Measurements from ENCODE around the gene EPS8. TPM values are rescaled to one million over a fixed set of nuclear protein-coding genes. Genes with fewer than 3 reads are reported as not detected.

Gene EPS8
- total RNA-seq, 1 experiment from 2014 or later: 13.9 TPM

DNA sequence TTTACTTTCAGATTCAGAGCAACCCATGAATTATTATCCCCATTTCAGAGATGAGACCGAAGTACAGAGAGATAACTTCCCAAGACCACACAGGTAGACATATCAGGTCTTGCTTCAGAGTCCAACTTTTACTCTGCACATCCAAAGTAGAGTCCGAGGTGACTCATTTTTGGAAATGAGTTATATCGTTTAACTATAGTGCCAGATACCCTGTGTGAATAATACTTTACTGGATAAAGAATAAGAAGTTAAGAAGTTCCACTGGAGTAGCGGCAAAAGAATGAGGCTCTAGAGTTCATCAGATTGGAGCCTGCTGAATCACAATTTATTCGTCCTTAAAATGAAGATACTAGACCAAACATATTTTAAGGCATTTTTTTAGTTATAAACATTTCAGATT lies 124.7 kb downstream of the EPS8 start:
- DNase-seq: no peak
- TF ChIP-seq, protein P1, sequence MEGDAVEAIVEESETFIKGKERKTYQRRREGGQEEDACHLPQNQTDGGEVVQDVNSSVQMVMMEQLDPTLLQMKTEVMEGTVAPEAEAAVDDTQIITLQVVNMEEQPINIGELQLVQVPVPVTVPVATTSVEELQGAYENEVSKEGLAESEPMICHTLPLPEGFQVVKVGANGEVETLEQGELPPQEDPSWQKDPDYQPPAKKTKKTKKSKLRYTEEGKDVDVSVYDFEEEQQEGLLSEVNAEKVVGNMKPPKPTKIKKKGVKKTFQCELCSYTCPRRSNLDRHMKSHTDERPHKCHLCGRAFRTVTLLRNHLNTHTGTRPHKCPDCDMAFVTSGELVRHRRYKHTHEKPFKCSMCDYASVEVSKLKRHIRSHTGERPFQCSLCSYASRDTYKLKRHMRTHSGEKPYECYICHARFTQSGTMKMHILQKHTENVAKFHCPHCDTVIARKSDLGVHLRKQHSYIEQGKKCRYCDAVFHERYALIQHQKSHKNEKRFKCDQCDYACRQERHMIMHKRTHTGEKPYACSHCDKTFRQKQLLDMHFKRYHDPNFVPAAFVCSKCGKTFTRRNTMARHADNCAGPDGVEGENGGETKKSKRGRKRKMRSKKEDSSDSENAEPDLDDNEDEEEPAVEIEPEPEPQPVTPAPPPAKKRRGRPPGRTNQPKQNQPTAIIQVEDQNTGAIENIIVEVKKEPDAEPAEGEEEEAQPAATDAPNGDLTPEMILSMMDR (IDR thresholded peaks at IDR 0.05; ENCODE audit: insufficient read depth in 1 of 2, low read depth in 1 of 2, low read length in 1 of 2, severe bottlenecking in 1 of 2, unreplicated experiment in 1 of 2): no peak
- no peak overlapping the region for H3K4me3 ChIP-seq (ENCODE audit: low read depth, low read length)
- H3K4me1 ChIP-seq: 0 out of 2 replicates have a peak, but pooled peaks cover 5% of the 10 kb centered on the region
- no peaks in the 10 kb centered on the region for H3K36me3 ChIP-seq (ENCODE audit: control insufficient read depth, insufficient read depth, low read length)
- no peak overlapping the region for H3K4me3 Mint-ChIP-seq (ENCODE audit: unreplicated experiment)
- CTCF ChIA-PET: no interaction called here
- no TSS peak for BruUV-seq (replicated peaks)
- H3K27me3 Mint-ChIP-seq (ENCODE audit: insufficient read depth, unreplicated experiment): no peaks in the 10 kb centered on the region
- H3K9me3 ChIP-seq: no peaks in the 10 kb centered on the region
- no peaks in the 10 kb centered on the region for H3K9me3 Mint-ChIP-seq (ENCODE audit: unreplicated experiment)
- H3K27me3 ChIP-seq (replicated peaks; ENCODE audit: control insufficient read depth, insufficient read depth, low read length): no peaks in the 10 kb centered on the region
- no peaks in the 10 kb centered on the region for H3K4me1 Mint-ChIP-seq (ENCODE audit: low read depth, unreplicated experiment)
- POLR2A ChIA-PET: no interaction called here
- H3K27ac Mint-ChIP-seq (ENCODE audit: unreplicated experiment): no peak overlapping the region
- intact Hi-C loops (cut with micrococcal nuclease; ENCODE audit: unreplicated experiment): no loop called here
- no peaks in the 10 kb centered on the region for H3K36me3 Mint-ChIP-seq (ENCODE audit: insufficient read depth, unreplicated experiment)

DNA sequence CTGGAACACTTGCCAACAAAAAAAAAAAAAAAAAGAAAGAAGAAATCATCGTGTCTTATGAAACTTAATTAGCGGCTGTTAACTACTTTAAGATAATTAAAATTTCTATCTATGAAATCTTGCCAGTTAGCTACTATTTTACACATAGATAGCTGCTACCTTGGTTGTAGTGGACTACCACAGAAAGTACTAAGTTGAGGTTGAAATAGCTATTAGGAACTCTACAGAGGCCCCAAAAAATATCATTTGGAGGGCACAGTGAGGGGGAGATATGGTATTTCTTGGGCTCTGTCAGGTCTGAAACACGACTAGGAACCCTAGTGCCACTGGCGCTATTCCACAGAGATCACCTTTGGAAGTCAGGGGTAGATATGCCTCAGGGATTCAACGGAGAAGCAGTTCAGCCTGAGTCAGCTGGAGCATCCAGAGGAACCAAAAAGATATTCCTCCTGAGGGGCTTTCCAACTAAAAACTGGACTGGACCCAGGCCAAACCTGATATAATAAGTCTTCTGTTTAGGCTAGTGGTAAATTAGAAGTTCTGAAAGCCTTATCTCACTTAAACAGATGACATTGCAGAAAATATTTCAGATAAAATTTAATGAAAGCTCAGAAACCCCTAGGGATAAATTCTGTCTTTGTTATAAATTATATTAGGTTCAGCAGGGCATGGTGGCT lies 126.1 kb downstream of the EPS8 start:
- H3K9me3 Mint-ChIP-seq (ENCODE audit: unreplicated experiment): no peaks in the 10 kb centered on the region
- H3K27me3 Mint-ChIP-seq (ENCODE audit: insufficient read depth, unreplicated experiment): no peaks in the 10 kb centered on the region
- Histone ChIP-seq H3K4me3 (ENCODE audit: low read depth, low read length) (no peak overlapping the region), H3K36me3 (ENCODE audit: control insufficient read depth, insufficient read depth, low read length) (no peaks in the 10 kb centered on the region), H3K4me1 (0 out of 2 replicates have a peak, but pooled peaks cover 5% of the 10 kb centered on the region), H3K27me3 (replicated peaks; ENCODE audit: control insufficient read depth, insufficient read depth, low read length) (no peaks in the 10 kb centered on the region), H3K9me3 (no peaks in the 10 kb centered on the region)
- intact Hi-C loops (cut with micrococcal nuclease; ENCODE audit: unreplicated experiment): no loop called here
- H3K4me3 Mint-ChIP-seq (ENCODE audit: unreplicated experiment): no peak overlapping the region
- POLR2A ChIA-PET: no interaction called here
- CTCF ChIA-PET: interaction anchor here (0.7 kb wide), 1 partner anchor 22 kb away, joined by 4 read pairs; no protein-coding TSS in a partner anchor
- TF ChIP-seq, protein P1 (IDR thresholded peaks at IDR 0.05; ENCODE audit: insufficient read depth in 1 of 2, low read depth in 1 of 2, low read length in 1 of 2, severe bottlenecking in 1 of 2, unreplicated experiment in 1 of 2): no peak
- no peaks in the 10 kb centered on the region for H3K4me1 Mint-ChIP-seq (ENCODE audit: low read depth, unreplicated experiment)
- H3K27ac Mint-ChIP-seq (ENCODE audit: unreplicated experiment): no peak overlapping the region
- no peaks in the 10 kb centered on the region for H3K36me3 Mint-ChIP-seq (ENCODE audit: insufficient read depth, unreplicated experiment)
- DNase-seq: no peak
- no TSS peak for BruUV-seq (replicated peaks)

DNA sequence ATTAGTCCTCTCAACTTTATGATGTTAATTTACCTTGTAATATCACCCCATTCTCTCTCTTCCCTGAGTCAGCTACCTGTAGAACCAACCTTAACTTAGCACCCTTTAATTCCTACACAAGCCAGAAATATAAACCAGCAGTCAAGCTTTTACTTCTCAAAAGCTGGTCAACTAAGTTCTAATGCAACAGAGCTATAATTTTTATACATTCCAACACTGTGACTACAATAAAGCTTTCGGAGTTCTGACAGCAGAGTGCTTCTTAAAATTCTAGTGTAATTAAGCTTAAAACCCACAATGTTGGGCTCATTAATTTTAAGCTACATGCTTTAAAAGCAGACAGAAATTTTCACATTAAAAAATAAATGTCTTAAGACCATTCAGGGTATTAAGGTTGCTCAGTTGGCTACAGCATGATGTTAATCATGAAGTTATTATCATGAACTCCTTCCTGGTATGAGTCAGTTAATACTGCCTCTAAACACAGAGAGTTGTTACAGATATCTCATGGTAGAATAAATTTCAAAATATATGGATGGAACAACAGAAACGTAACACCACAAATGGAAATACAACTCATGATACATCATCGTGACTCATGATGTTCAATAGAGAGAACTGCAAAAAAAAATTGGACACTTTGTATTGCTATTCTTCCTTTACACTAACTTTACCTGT lies 126.7 kb downstream of the EPS8 start:
- Mint-ChIP-seq H3K9me3 (ENCODE audit: unreplicated experiment) (no peaks in the 10 kb centered on the region), H3K4me3 (ENCODE audit: unreplicated experiment) (no peak overlapping the region), H3K36me3 (ENCODE audit: insufficient read depth, unreplicated experiment) (no peaks in the 10 kb centered on the region), H3K4me1 (ENCODE audit: low read depth, unreplicated experiment) (no peaks in the 10 kb centered on the region), H3K27ac (ENCODE audit: unreplicated experiment) (no peak overlapping the region), H3K27me3 (ENCODE audit: insufficient read depth, unreplicated experiment) (no peaks in the 10 kb centered on the region)
- Histone ChIP-seq H3K9me3 (no peaks in the 10 kb centered on the region), H3K4me3 (ENCODE audit: low read depth, low read length) (no peak overlapping the region), H3K27me3 (replicated peaks; ENCODE audit: control insufficient read depth, insufficient read depth, low read length) (no peaks in the 10 kb centered on the region), H3K4me1 (0 out of 2 replicates have a peak, but pooled peaks cover 5% of the 10 kb centered on the region), H3K36me3 (ENCODE audit: control insufficient read depth, insufficient read depth, low read length) (no peaks in the 10 kb centered on the region)
- TF ChIP-seq, protein P1 (IDR thresholded peaks at IDR 0.05; ENCODE audit: insufficient read depth in 1 of 2, low read depth in 1 of 2, low read length in 1 of 2, severe bottlenecking in 1 of 2, unreplicated experiment in 1 of 2): no peak
- intact Hi-C loops (cut with micrococcal nuclease; ENCODE audit: unreplicated experiment): no loop called here
- ChIA-PET CTCF (interaction anchor here (0.5 to 0.7 kb wide), 2 partner anchors 23 to 36 kb away, joined by 4 read pairs; no protein-coding TSS in a partner anchor), POLR2A (no interaction called here)
- BruUV-seq (replicated peaks): no TSS peak
- no peak for DNase-seq

Measured in Caco-2 (cell line).